WERI-Rb-1 (cell line): ENCODE results near the gene FAM107A.

Experiments
- DNase-seq: peaks from one replicate; pipeline ENCODE4 v3.0.0-alpha.2; 2020
- H3K27ac ChIP-seq: fragments of 250-450 bp; sonication (Bioruptor Pico); 2 replicates; pipeline ENCODE4 v1.5.1; 2020; ENCODE audit warnings: mild to moderate bottlenecking, moderate library complexity
- H3K27me3 ChIP-seq: fragments of 250-450 bp; sonication (Bioruptor Pico); 2 replicates; pipeline ENCODE4 v1.5.1; 2021; ENCODE audit warnings: mild to moderate bottlenecking, low read depth, moderate library complexity; ENCODE audit not compliant: insufficient read depth, severe bottlenecking
- H3K36me3 ChIP-seq: fragments of 250-450 bp; sonication (Bioruptor Pico); 2 replicates; pipeline ENCODE4 v1.5.1; 2020; ENCODE audit warnings: mild to moderate bottlenecking, moderate library complexity
- H3K4me3 ChIP-seq: 2 replicates; pipeline ENCODE4 v1.5.1; 2011; ENCODE audit warnings: low read depth, mild to moderate bottlenecking, control low read depth, low read length
- H3K9me3 ChIP-seq: fragments of 250-450 bp; sonication (Bioruptor Pico); 2 replicates; pipeline ENCODE4 v1.5.1; 2021; ENCODE audit warnings: mild to moderate bottlenecking, moderate library complexity; ENCODE audit not compliant: severe bottlenecking
- CTCF ChIP-seq: IDR thresholded peaks from 2 replicates; pipeline ENCODE4 v1.5.1; 2011; ENCODE audit warnings: low read depth, mild to moderate bottlenecking, control low read depth, inconsistent platforms, low read length

FAM107A gene

DNA sequence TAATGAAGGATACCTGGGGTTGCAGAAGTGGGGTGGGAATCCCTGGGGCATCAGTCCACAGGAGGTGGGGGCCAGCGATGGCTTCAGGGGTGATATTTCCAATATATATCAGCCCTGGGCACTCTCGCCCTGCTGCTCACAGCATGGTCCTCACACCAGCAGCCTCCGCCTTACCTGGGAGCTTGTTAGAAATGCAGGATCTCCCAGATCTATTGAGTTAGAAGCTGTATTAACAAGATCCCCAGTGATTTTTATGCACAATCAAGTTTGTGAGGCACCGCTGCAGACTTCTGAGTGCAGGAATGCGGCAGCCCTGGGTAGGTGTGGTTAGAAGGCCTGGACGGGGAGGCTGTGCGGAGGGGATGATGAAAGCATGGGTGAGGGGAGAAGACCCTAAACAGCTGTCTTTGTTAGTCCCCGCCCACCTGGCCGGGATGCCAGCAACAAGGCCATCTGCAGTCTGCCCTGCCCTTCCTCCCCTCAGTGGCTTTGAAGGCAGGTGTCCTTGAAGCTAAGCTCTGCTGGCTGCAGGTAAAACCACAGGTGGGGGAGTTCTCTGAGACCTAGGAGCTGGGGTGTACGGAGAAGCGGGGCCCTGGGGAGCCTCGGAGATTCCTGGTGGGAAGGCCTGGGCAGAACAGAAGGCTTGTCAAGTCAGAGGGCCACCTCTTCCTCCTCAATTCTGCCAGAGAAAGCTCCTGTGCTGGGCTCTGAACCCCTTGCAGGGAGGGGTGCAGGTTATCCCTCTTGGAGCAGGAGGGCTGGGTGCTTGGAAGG, 11.4 kb downstream of the FAM107A start:
- no peak overlapping the region for H3K4me3 ChIP-seq
- no peaks in the 10 kb centered on the region for H3K9me3 ChIP-seq
- TF ChIP-seq CTCF, result no peak
- no peaks in the 10 kb centered on the region for H3K36me3 ChIP-seq
- DNase-seq, result no peak
- H3K27me3 ChIP-seq, result no peaks in the 10 kb centered on the region
- no peak overlapping the region for H3K27ac ChIP-seq

GRCh38 chr3:58564456-58565160, 12.6 kb downstream of the FAM107A start:
- H3K27me3 ChIP-seq, result no peaks in the 10 kb centered on the region
- no peak overlapping the region for H3K4me3 ChIP-seq
- peaks cover 2% of the 10 kb centered on the region for H3K9me3 ChIP-seq
- no peak for TF ChIP-seq CTCF
- H3K36me3 ChIP-seq, result no peaks in the 10 kb centered on the region
- H3K27ac ChIP-seq, result no peak overlapping the region
- no peak for DNase-seq

GRCh38 chr3:58564054-58564453, 13.1 kb downstream of the FAM107A start:
- Histone ChIP-seq H3K27me3 (no peaks in the 10 kb centered on the region), H3K36me3 (no peaks in the 10 kb centered on the region), H3K9me3 (peaks cover 2% of the 10 kb centered on the region), H3K27ac (no peak overlapping the region), H3K4me3 (no peak overlapping the region)
- no peak for DNase-seq
- TF ChIP-seq CTCF, result no peak

GRCh38 chr3:58563386-58564035, 13.7 kb downstream of the FAM107A start:
- H3K36me3 ChIP-seq, result no peaks in the 10 kb centered on the region
- no peaks in the 10 kb centered on the region for H3K27me3 ChIP-seq
- H3K9me3 ChIP-seq, result peaks cover 2% of the 10 kb centered on the region
- no peak overlapping the region for H3K4me3 ChIP-seq
- H3K27ac ChIP-seq, result no peak overlapping the region
- TF ChIP-seq CTCF, result no peak
- DNase-seq, result no peak

DNA sequence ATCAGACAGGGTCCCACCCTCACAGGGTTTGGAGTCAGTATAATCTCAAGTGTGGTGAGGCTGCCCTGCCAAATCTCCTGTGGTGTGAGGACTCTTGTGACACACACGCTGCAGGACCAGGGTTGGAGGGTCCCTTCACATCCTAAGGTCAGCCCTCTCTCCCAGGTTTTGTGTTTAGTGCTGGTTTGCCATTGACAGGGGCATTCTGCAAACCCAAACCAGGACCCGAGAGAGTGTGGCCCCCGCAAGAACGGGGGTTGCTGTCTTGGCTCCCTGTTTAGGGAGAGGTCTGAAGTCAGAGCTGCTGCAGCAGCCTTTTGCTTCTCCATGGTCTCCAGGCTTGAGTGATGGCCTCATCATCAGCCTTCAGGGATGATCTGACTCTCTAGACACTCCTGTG, 14.7 kb downstream of the FAM107A start:
- Histone ChIP-seq H3K27me3 (no peaks in the 10 kb centered on the region), H3K9me3 (peaks cover 2% of the 10 kb centered on the region), H3K36me3 (no peaks in the 10 kb centered on the region), H3K27ac (no peak overlapping the region), H3K4me3 (no peak overlapping the region)
- DNase-seq, result no peak
- TF ChIP-seq CTCF, result no peak
